Measurements from ENCODE around the gene MID1IP1.

Gene MID1IP1

GRCh38 chrX:38800981-38801845 lies at the start of gene MID1IP1:
TSS of gene MID1IP1 (plus strand) at chrX:38801459. CDS start at chrX:38804947, 3,488 bp downstream.
- peak; percentile 82 for DNase-seq

GRCh38 chrX:38754102-38754790 lies 47.0 kb upstream of the MID1IP1 start:
- peak; percentile 15 for DNase-seq

GRCh38 chrX:38754818-38755718 lies 46.2 kb upstream of the MID1IP1 start:
- no peak for DNase-seq

GRCh38 chrX:38760883-38761282 lies 40.4 kb upstream of the MID1IP1 start:
- no peak for DNase-seq

GRCh38 chrX:38768079-38768478 lies 33.2 kb upstream of the MID1IP1 start:
- DNase-seq: peak; percentile 34

- no peak for DNase-seq
Observed at GRCh38 chrX:38770152-38770551, 31.1 kb upstream of the MID1IP1 start.

GRCh38 chrX:38774249-38774648 lies 27.0 kb upstream of the MID1IP1 start:
- DNase-seq: no peak

GRCh38 chrX:38796946-38797345 lies 4.3 kb upstream of the MID1IP1 start:
- no peak for DNase-seq

- DNase-seq: no peak
Observed at GRCh38 chrX:38798956-38799355, 2.3 kb upstream of the MID1IP1 start.

- no peak for DNase-seq
Observed at GRCh38 chrX:38799995-38800580, 1.2 kb upstream of the MID1IP1 start.

- no peak for DNase-seq
Observed at GRCh38 chrX:38803243-38803587, 2.0 kb downstream of the MID1IP1 start.

GRCh38 chrX:38803588-38804431 lies 2.6 kb downstream of the MID1IP1 start:
- DNase-seq: peak; percentile 68

- no peak for DNase-seq
Observed at GRCh38 chrX:38804432-38804681, 3.1 kb downstream of the MID1IP1 start.

GRCh38 chrX:38804682-38805431 lies 3.6 kb downstream of the MID1IP1 start:
- no peak for DNase-seq

GRCh38 chrX:38805432-38806389 lies 4.5 kb downstream of the MID1IP1 start:
- DNase-seq: peak; percentile 45

GRCh38 chrX:38806875-38807621 lies 5.8 kb downstream of the MID1IP1 start:
- DNase-seq: no peak

GRCh38 chrX:38807873-38808272 lies 6.6 kb downstream of the MID1IP1 start:
- DNase-seq: no peak

GRCh38 chrX:38811515-38812243 lies 10.4 kb downstream of the MID1IP1 start:
- DNase-seq: no peak

GRCh38 chrX:38816155-38816554 lies 14.9 kb downstream of the MID1IP1 start:
- no peak for DNase-seq

Measured in COR-L47 (cell line).